ENCODE results near the gene ELOF1. TPM values are rescaled to one million over a fixed set of nuclear protein-coding genes. Genes with fewer than 3 reads are reported as not detected.

ELOF1 gene
- total and polyA plus RNA-seq, 2 of the 4 experiments (the other 2 are of a cell fraction) = 62.4 to 96.8 TPM

- in situ Hi-C loops (cut with MboI; ENCODE audit: low sequenced_read_pairs) = no loop called here
- peaks cover 5% of the 10 kb centered on the region for H3K4me1 ChIP-seq (ENCODE audit: control insufficient read depth, insufficient read depth, low read length)
- H4K91ac ChIP-seq (ENCODE audit: insufficient read depth, low read depth, low read length) = 0 out of 2 replicates have a peak within 1 kb of the TSS, but pooled peaks have one; percentile 20
- H2AFZ ChIP-seq (replicated peaks; ENCODE audit: low read length, poor library complexity) = peak within 1 kb of the TSS; percentile 94
- H4K20me1 ChIP-seq (ENCODE audit: insufficient read depth, low read length) = peaks cover 11% of the 10 kb centered on the region; the same call in 1 of the 2 replicates
- H2BK20ac ChIP-seq (ENCODE audit: low read depth, low read length) = no peak within 1 kb of the TSS
- peak within 1 kb of the TSS; percentile 74 for H3K27ac ChIP-seq (ENCODE audit: insufficient read depth, low read length)
- H3K9me3 ChIP-seq (ENCODE audit: control insufficient read depth, insufficient read depth, low read length) = no peaks in the 10 kb centered on the region
- peaks cover 15 to 34% of the 10 kb centered on the region in 2 experiments for H3K79me1 ChIP-seq (ENCODE audit: low read depth in 1 of 2, low read length in 2 of 2)
- peak within 1 kb of the TSS; percentile 74 for H3K4me3 ChIP-seq (ENCODE audit: insufficient read depth, low read depth, low read length)
- ChIA-PET CTCF (interaction anchor here (1.0 kb wide), 1 partner anchor 11 kb away, joined by 4 read pairs; no protein-coding TSS in a partner anchor), POLR2A (ENCODE audit: unreplicated experiment) (interaction anchor here (0.5 to 0.6 kb wide), 2 partner anchors 76 to 303 kb away, joined by 8 to 13 read pairs; no protein-coding TSS in a partner anchor)
- no peak within 1 kb of the TSS for H2BK15ac ChIP-seq (ENCODE audit: low read depth, low read length)
- 0 out of 2 replicates have a peak within 1 kb of the TSS, but pooled peaks have one; percentile 16 for H3K14ac ChIP-seq (replicated peaks; ENCODE audit: low read depth, low read length)
- no peak within 1 kb of the TSS for H3K18ac ChIP-seq (ENCODE audit: low read depth, low read length)
- H4K5ac ChIP-seq (ENCODE audit: low read depth, low read length) = 0 out of 2 replicates have a peak within 1 kb of the TSS, but pooled peaks have one; percentile 19
- peak within 1 kb of the TSS; percentile 9; the same call in 1 of the 2 replicates for H2BK120ac ChIP-seq (ENCODE audit: low read depth, low read length)
- H2BK5ac ChIP-seq (ENCODE audit: low read depth, low read length, poor library complexity, severe bottlenecking) = peak within 1 kb of the TSS; percentile 47
- 0% methylated on average over 28 of the region's 47 CpGs; no CpG with 5 or more reads in 1 of the 2 experiments for WGBS, 2 experiments (ENCODE audit: extremely low coverage in 2 of 2, insufficient read length in 1 of 2)
- H3K36me3 ChIP-seq (ENCODE audit: control insufficient read depth, insufficient read depth, low read length) = no peaks in the 10 kb centered on the region
- H2AK9ac ChIP-seq (replicated peaks; ENCODE audit: low read depth, low read length, poor library complexity) = peak within 1 kb of the TSS; percentile 63
- peak within 1 kb of the TSS; percentile 46 for H3K4ac ChIP-seq (ENCODE audit: low read depth, low read length)
- dilution Hi-C loops (cut with HindIII; ENCODE audit: low sequenced_read_pairs, unreplicated experiment) = no loop called here
- ATAC-seq (ENCODE audit: low read depth) (peak; percentile 97), DNase-seq (peak; percentile 98)
- intact Hi-C loops (cut with micrococcal nuclease) = no loop called here
- peaks cover 11% of the 10 kb centered on the region for H3K9me1 ChIP-seq (ENCODE audit: insufficient read depth, low read length)
- 0 out of 2 replicates have a peak within 1 kb of the TSS, but pooled peaks have one; percentile 29 for H3K56ac ChIP-seq (ENCODE audit: extremely low read depth, insufficient read depth, low read length)
- no TSS peak for BruUV-seq (replicated peaks)
- H3K23ac ChIP-seq (ENCODE audit: low read depth, low read length) = no peak within 1 kb of the TSS
- no peaks in the 10 kb centered on the region for H3K27me3 ChIP-seq (ENCODE audit: control insufficient read depth, insufficient read depth, low read length)
- peak within 1 kb of the TSS in 1 of 2 experiments; percentile 63; a peak in 2 of 4 replicates for H4K8ac ChIP-seq (ENCODE audit: low read depth in 2 of 2, low read length in 2 of 2)
- peak within 1 kb of the TSS; percentile 86; the same call in 1 of the 2 replicates for H2AK5ac ChIP-seq (ENCODE audit: low read depth, low read length)
- H3K9ac ChIP-seq (ENCODE audit: low read depth, low read length) = peak within 1 kb of the TSS; percentile 59
- H3K4me2 ChIP-seq (ENCODE audit: low read depth, low read length) = peak within 1 kb of the TSS; percentile 81
- TF ChIP-seq POLR2A (IDR thresholded peaks at IDR 0.05; ENCODE audit: low read depth, low read length) = peak; percentile 57
- TF ChIP-seq ELK1 (IDR thresholded peaks at IDR 0.05; ENCODE audit: borderline replicate concordance, low read depth, low read length) = no peak
- no peak for TF ChIP-seq NFE2L2 (IDR thresholded peaks at IDR 0.05; ENCODE audit: low read depth, low read length)
- peak; percentile 88 for TF ChIP-seq CEBPB (IDR thresholded peaks at IDR 0.05; ENCODE audit: low read depth, low read length)
- no peak for TF ChIP-seq RFX5 (IDR thresholded peaks at IDR 0.05; ENCODE audit: low read depth, low read length)
- peak; percentile 8; the same call in 1 of the 2 replicates for TF ChIP-seq MAZ (IDR thresholded peaks at IDR 0.05; ENCODE audit: borderline replicate concordance, low read depth, low read length)
- 0 out of 2 replicates have a peak, but pooled peaks have one; percentile 10 for TF ChIP-seq USF2 (IDR thresholded peaks at IDR 0.05; ENCODE audit: low read depth, low read length)
- TF ChIP-seq FOS (IDR thresholded peaks at IDR 0.05; ENCODE audit: low read depth, low read length) = peak; percentile 41; the same call in 1 of the 2 replicates
- peak; percentile 77 for TF ChIP-seq RCOR1 (IDR thresholded peaks at IDR 0.05; ENCODE audit: insufficient replicate concordance, low read length)
- peak; percentile 70 for TF ChIP-seq BHLHE40 (IDR thresholded peaks at IDR 0.05; ENCODE audit: low read depth, low read length)
- no peak for TF ChIP-seq CTCF (conservative IDR thresholded peaks at IDR 0.05; ENCODE audit: low read depth, low read length)
- no peak for TF ChIP-seq SMC3 (IDR thresholded peaks at IDR 0.05; ENCODE audit: low read depth, low read length)
Observed at GRCh38 chr19:11528551-11529341, 30.3 kb downstream of the ELOF1 start, which contains the start of gene ECSIT. TSS of gene ECSIT (minus strand) at chr19:11529134. CDS start at chr19:11519170, 9,964 bp downstream.
